Left renal cortex interstitium (tissue), 4 donors: ENCODE data around the gene HYCC2. TPM values are rescaled to one million over a fixed set of nuclear protein-coding genes. Genes with fewer than 3 reads are reported as not detected.
A peak's percentile ranks its signal among the peaks of the same experiment; 100 is the strongest.
"Not testable (repeated sequence)": the region's sequence is repeated elsewhere in the genome, so short reads cannot be mapped to it uniquely, and the experiment has no call there.

Experiments
- DNase-seq, 4 donors: peaks; one replicate each; pipeline ENCODE4 v3.0.0-alpha.2; 2013; ENCODE audit warnings: low read depth in 4 of 4, low spot score in 2 of 4, missing footprints in 1 of 4
- polyA plus RNA-seq, 4 donors: library from polyadenylated mRNA; unstranded; fragments of 120-200 nt; gene quantifications; one replicate each; pipeline ENCODE4 v1.2.1, GENCODE V29; 2013; ENCODE audit not compliant: insufficient read length in 4 of 4

HYCC2 gene
- polyA plus RNA-seq = 10 to 100 TPM; 10.3 to 19.8 (median 14.2) TPM

- DNase-seq = peak; percentile 90 to 99 (median 94)
These were observed at the start of gene HYCC2, which contains the start of gene NDUFB3 for GRCh38 chr2:201071479-201072200. TSS of gene HYCC2 (minus strand) at chr2:201071671. CDS start at chr2:201024009, 47,662 bp downstream. TSS of gene NDUFB3 (plus strand) at chr2:201072001. CDS start at chr2:201078883, 6,882 bp downstream.

GRCh38 chr2:201118961-201119854, 47.7 kb upstream of the HYCC2 start:
- no peak for DNase-seq

DNA sequence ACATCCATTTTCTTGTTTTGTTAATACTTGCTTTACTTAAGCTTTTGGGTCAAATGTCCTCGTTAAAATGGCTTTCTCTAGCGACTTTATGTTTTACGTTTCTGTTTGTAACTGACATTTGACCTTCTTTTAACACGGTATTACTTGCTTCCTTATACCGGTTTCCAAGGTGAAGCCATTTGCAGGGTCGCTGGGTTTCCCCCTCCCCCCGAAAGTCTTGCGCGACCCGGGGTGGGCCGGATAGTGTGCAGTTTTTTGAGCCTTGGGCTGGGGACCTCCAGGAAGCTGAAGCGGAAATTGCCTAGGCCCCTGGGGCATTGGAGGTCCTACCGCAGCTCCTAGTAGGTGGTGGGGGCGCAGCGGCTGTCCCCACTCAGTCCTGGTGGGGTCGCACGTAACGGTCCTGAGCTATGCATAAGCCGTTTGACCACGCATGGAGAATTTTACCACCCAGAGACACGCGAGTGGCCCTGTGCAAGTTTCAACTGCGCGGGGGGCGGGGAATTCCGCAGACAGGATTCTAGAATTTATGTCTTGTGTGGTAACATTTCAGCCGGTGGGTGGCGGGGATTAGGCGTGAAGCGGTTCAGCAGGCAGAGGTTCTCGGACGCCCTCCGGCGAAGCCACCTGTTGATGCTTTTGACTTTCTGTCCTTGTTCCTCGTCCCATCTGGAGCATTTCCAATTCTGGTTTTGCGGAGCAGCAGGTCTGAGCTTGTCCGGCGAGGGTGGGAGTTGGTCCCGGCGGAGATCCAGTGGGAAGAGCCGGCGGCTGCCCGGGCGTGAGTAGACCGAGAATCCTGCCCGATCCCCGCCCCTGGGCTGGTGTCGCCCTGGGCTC, 46.9 kb upstream of the HYCC2 start:
- DNase-seq = peak; percentile 56 to 77 (median 71)

DNA sequence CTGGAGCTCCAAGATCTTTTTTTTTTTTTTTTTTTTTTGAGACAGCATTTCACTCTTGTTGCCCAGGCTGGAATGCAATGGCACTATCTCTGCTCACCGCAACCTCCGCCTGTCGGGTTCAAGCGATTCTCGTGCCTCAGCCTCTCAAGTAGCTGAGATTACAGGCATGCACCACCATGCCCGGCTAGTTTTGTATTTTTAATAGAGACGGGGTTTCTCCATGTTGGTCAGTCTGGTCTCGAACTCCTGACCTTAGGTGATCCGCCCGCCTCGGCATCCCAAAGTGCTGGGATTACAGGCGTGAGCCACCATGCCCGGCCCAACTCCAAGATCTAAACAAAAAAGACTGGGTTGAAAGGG, 46.2 kb upstream of the HYCC2 start:
- not testable (repeated sequence) for DNase-seq

DNA sequence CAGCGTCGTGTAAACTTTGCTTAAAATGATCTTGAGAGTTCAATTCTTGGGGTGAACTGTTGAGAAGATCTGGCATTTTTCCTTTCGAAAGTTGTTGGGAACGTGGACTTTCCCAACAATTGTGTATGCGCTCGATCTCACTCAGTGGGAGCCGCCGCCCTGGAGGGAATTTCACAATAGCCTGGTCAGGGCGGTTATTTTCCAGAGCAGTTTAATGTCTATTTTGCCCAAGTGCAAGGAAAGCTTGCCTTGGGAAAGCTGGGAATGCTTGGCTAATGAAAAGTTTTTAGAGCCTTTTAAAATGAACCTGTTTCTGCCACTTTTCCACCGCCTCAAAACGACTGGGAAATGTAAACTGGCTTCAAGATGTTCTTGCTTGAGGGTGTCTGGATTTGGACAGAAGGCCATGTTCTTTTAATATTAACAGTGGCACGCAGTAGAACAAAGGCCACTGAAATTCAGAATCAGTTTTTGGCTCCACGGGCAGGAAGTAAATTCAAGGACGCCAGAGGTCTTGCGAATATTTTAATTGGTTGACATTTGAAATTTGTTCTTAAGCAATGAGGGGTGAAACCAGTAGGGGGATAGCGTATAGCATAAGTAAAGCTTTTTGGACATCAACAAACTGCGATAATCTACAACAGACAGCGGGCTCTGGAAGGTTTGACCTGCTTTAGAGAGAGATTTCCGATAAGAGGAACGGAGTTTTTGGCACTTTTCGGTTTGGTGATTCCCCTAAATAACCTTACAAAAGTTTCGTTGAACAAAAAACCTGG, 45.7 kb upstream of the HYCC2 start:
- peak in 2 of 4 donors; percentile 51 to 82 for DNase-seq

DNA sequence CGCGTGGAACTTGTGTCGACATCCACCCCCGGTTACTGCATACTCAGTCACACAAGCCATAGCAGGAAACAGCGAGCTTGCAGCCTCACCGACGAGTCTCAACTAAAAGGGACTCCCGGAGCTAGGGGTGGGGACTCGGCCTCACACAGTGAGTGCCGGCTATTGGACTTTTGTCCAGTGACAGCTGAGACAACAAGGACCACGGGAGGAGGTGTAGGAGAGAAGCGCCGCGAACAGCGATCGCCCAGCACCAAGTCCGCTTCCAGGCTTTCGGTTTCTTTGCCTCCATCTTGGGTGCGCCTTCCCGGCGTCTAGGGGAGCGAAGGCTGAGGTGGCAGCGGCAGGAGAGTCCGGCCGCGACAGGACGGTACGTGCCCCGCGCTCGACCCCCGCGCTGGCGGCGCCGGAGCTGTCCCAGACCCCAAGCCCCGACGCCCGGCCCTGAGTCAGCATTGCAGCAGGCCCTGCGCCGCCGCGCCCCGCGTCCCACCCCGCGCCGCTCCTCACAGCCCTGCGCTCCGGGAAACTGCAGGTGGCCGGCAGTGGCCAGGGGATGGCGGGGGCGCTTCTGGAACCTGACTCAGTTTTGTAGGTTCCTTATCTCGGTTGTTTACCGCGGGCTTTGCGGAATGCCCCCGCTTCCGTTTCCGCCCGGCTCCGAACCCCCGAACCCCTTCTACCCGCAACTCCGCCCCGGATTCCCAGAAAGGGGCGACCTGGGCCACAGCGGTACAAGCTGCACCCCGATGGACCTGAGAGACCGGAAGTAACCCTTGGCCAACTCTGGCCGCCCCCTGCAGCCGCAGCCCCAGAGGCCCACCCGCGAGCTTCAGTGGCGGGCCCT, 44.9 kb upstream of the HYCC2 start, which contains the start of gene CFLAR:
Gene CFLAR (plus strand): TSS at position 50 of the 844 bp plus-strand sequence. CDS start 13,702 bp downstream, outside the sequence.
- DNase-seq = peak; percentile 57 to 81 (median 70)

- DNase-seq = no peak
These were observed 43.4 kb upstream of the HYCC2 start for GRCh38 chr2:201114846-201115245.

- no peak for DNase-seq
These were observed 42.9 kb upstream of the HYCC2 start for GRCh38 chr2:201114350-201114749.

DNA sequence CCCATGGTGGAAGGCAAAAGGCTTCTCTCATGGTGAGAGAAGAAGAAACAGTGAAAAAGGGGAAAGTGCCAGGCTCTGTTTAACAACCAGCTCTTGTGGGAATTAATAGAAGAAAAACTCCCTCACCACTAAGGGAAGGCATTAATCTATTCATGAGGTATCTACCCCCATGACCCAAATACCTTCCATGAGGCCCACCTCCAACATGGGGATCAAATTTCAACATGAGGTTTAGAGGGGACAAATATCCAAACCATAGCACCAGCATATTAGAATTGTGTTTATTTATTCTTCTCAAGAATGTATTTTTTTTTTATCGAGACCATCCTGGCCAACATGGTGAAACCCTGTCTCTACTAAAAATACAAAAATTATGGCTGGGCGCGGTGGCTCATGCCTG, 39.6 kb upstream of the HYCC2 start:
- no peak for DNase-seq

DNA sequence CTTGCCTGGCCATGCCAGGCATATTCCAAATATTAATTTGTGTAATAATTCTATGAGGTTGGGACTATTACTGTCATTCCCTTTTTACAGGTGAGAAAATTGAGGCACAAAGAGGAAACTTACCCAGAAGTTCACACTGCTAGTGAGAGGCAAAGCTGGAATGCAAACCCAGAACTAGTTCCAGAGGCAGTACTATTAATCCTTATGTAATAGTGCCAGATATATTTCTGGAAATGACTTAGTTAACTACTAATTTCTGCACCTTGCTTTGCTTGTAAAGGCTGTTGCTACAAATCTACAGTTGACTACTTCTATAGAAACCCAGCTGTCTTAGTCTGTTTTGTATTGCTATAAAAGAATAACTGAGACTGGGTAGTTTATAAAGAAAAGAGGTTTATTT, 39.1 kb upstream of the HYCC2 start:
- DNase-seq = no peak

DNA sequence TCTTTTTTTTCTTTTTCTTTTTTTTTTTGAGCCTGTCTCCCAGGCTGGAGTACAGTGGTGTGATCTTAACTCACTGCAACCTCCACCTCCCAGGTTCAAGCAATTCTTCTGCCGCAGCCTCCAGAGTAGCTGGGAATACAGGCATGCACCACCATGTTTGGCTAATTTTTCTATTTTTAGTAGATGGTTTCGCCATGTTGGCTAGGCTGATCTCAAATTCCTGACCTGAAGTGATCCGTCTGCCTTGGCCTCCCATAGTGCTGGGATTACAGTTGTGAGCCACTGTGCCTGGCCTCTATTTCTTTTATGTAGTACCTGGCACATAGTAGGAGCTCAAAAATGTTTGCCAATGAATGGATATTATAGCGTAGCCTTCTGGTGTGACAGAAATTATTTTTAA, 37.7 kb upstream of the HYCC2 start:
- DNase-seq = no peak

GRCh38 chr2:201108341-201108740, 36.9 kb upstream of the HYCC2 start:
- DNase-seq = no peak

DNA sequence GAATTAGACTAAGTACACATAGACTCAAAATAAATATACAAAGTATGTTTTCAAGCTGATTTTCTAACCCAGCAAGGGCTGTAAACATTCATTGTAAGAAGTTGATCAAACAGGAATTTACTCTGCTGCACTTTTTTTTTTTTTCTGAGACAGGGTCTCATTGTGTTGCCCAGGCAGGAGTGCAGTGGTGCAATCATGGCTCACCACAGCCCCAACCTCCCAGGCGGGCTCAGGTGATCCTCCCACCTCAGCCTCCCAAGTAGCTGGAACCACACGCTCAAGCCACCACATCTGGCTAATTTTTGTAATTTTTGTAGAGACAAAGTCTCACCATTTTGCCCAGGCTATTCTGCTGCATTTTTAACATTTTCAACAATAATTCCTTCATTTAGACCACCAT, 36.2 kb upstream of the HYCC2 start:
- no peak for DNase-seq

DNA sequence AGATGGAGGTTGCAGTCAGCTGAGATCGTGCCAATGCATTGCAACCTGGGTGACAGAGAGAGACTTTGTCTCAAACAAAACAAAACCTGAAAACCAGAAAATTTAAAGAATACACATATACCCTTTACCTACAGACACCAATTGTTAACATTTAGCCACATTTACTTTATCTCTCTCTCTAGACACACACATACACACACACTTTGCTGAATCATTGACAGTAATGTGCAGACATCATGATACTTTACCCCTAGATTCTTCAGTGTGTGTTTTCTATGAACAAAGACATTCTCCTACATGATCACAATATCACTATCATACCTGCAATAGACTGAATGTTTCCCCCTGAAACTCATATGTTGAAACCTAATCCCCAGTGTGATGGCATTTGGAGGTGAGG, 34.3 kb upstream of the HYCC2 start:
- DNase-seq = no peak

GRCh38 chr2:201100497-201100896, 29.0 kb upstream of the HYCC2 start:
- DNase-seq = no peak

- no peak for DNase-seq
These were observed 22.1 kb upstream of the HYCC2 start for GRCh38 chr2:201093573-201093972.

DNA sequence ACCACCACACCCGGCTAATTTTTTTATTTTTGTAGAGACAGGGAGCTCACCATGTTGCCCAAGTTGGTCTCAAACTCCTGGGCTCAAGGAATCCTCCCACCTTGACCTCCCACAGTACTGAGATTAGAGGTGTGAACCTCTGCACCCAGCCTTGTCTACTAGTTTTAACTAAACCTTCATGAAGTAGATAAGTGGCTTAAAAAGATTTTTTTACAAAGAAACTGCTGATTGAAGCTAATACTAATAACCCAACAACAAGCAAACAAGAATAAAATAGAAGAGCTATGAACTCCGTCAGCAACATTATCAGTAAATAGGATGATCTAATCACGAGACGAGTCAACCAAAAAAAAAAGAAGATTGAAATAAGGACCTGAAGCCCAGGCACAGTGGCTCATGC, 19.1 kb upstream of the HYCC2 start:
- no peak for DNase-seq

- DNase-seq = no peak
These were observed 13.4 kb upstream of the HYCC2 start for GRCh38 chr2:201084863-201085262.

DNA sequence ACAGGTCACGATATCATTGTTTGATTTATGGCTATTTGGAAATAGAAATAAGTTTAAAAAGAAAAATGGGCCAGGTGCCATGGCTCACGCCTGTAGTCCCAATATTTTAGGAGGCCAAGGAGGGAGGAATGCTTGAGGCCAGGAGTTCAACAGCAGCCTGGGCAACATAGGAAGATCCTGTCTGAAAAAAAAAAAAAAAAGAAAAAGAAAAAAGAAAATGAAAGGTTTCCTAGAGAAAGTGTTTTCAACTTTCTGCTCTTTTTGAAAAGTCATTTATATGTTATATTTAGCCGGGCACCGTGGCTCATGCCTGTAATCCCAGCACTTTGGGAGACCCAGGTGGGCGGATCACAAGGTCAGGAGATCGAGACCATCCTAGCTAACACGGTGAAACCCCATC, 3.5 kb upstream of the HYCC2 start:
- DNase-seq = no peak
